ENCODE measurements around the gene RAB3GAP2.
"Not testable (repeated sequence)": the region's sequence is repeated elsewhere in the genome, so short reads cannot be mapped to it uniquely, and the experiment has no call there.

RAB3GAP2 gene

GRCh38 chr1:220315070-220315839 lies 43.0 kb upstream of the RAB3GAP2 start:
- no peaks in the 10 kb centered on the region for H3K27me3 ChIP-seq (ENCODE audit: insufficient read depth, poor library complexity, severe bottlenecking)
- no peak for DNase-seq (ENCODE audit: low read depth in 1 of 2, low spot score in 1 of 2)
- TF ChIP-seq REST (IDR thresholded peaks at IDR 0.05; ENCODE audit: insufficient replicate concordance, low read depth) (no peak), CTCF (IDR thresholded peaks at IDR 0.05; ENCODE audit: insufficient read depth, low read length) (no peak), POLR2AphosphoS5 (IDR thresholded peaks at IDR 0.05; ENCODE audit: low read depth) (no peak), SPI1 (IDR thresholded peaks at IDR 0.05; ENCODE audit: borderline replicate concordance, low read depth) (no peak), GABPA (IDR thresholded peaks at IDR 0.05; ENCODE audit: low read depth) (no peak)
- no peak overlapping the region for H3K27ac ChIP-seq (replicated peaks)
- no peak overlapping the region for H3K4me3 ChIP-seq (replicated peaks; ENCODE audit: insufficient read depth, low read length)

- DNase-seq (ENCODE audit: low read depth in 1 of 2, low spot score in 1 of 2) = no peak
- no peak overlapping the region for H3K4me3 ChIP-seq (replicated peaks; ENCODE audit: insufficient read depth, low read length)
- H3K27me3 ChIP-seq (ENCODE audit: insufficient read depth, poor library complexity, severe bottlenecking) = no peaks in the 10 kb centered on the region
- TF ChIP-seq SPI1 (IDR thresholded peaks at IDR 0.05; ENCODE audit: borderline replicate concordance, low read depth) (no peak), POLR2AphosphoS5 (IDR thresholded peaks at IDR 0.05; ENCODE audit: low read depth) (no peak), GABPA (IDR thresholded peaks at IDR 0.05; ENCODE audit: low read depth) (no peak), REST (IDR thresholded peaks at IDR 0.05; ENCODE audit: insufficient replicate concordance, low read depth) (no peak), CTCF (IDR thresholded peaks at IDR 0.05; ENCODE audit: insufficient read depth, low read length) (no peak)
- no peak overlapping the region for H3K27ac ChIP-seq (replicated peaks)
Observed at GRCh38 chr1:220313576-220313975, 41.3 kb upstream of the RAB3GAP2 start.

GRCh38 chr1:220310147-220310546 lies 37.9 kb upstream of the RAB3GAP2 start:
- not testable (repeated sequence) for DNase-seq (ENCODE audit: low read depth in 1 of 2, low spot score in 1 of 2); H3K27me3 ChIP-seq (ENCODE audit: insufficient read depth, poor library complexity, severe bottlenecking); H3K27ac ChIP-seq (replicated peaks); H3K4me3 ChIP-seq (replicated peaks; ENCODE audit: insufficient read depth, low read length)

GRCh38 chr1:220307607-220308006 lies 35.4 kb upstream of the RAB3GAP2 start:
- no peaks in the 10 kb centered on the region for H3K27me3 ChIP-seq (ENCODE audit: insufficient read depth, poor library complexity, severe bottlenecking)
- H3K27ac ChIP-seq (replicated peaks) = no peak overlapping the region
- H3K4me3 ChIP-seq (replicated peaks; ENCODE audit: insufficient read depth, low read length) = no peak overlapping the region
- no peak for DNase-seq (ENCODE audit: low read depth in 1 of 2, low spot score in 1 of 2)
- no peak for TF ChIP-seq REST (IDR thresholded peaks at IDR 0.05; ENCODE audit: insufficient replicate concordance, low read depth)
- no peak for TF ChIP-seq POLR2AphosphoS5 (IDR thresholded peaks at IDR 0.05; ENCODE audit: low read depth)
- no peak for TF ChIP-seq GABPA (IDR thresholded peaks at IDR 0.05; ENCODE audit: low read depth)
- no peak for TF ChIP-seq CTCF (IDR thresholded peaks at IDR 0.05; ENCODE audit: insufficient read depth, low read length)
- TF ChIP-seq SPI1 (IDR thresholded peaks at IDR 0.05; ENCODE audit: borderline replicate concordance, low read depth) = no peak
